Peyer's patch (tissue), 4 donors: Measurements from ENCODE around the gene WDR31. TPM values are rescaled to one million over a fixed set of nuclear protein-coding genes. Genes with fewer than 3 reads are reported as not detected.

Experiments used
- DNase-seq, 3 donors: peaks; one replicate each; pipeline ENCODE4 v3.0.0-alpha.2; 2017 to 2019
- H3K27ac ChIP-seq, 4 donors: fragments of 200-600 bp; sonication (generic); one replicate each; pipeline ENCODE4 v1.5.1; 2016 to 2019
- H3K27me3 ChIP-seq, 2 donors: fragments of 200-600 bp; sonication (generic); one replicate each; pipeline ENCODE4 v1.5.1; 2019
- H3K36me3 ChIP-seq, 3 donors: fragments of 200-600 bp; sonication (generic); one replicate each; pipeline ENCODE4 v1.5.1; 2016 to 2019
- H3K4me1 ChIP-seq, 4 donors: fragments of 200-600 bp; sonication (generic); one replicate each; pipeline ENCODE4 v1.5.1; 2016 to 2019
- H3K4me3 ChIP-seq, 4 donors: fragments of 200-600 bp; sonication (generic); 1 replicate in 3 of 4; 2 replicates in 1 of 4; pipeline ENCODE4 v1.5.1; 2016 to 2019; ENCODE audit warnings: mild to moderate bottlenecking in 1 of 4
- H3K9me3 ChIP-seq, 4 donors: fragments of 200-600 bp; sonication (generic); one replicate each; pipeline ENCODE4 v1.5.1; 2016 to 2019; ENCODE audit warnings: mild to moderate bottlenecking in 1 of 4
- POLR2A ChIP-seq, 2 donors: fragments of 450-650 bp; IDR thresholded peaks; one replicate each; pipeline ENCODE4 v1.5.1; 2017; ENCODE audit warnings: antibody characterized with exemption in 2 of 2, mild to moderate bottlenecking in 2 of 2, moderate library complexity in 2 of 2
- total RNA-seq, 4 donors: library from RNA; depleted of rRNA; stranded (reverse); fragments of >200 nt; gene quantifications; one replicate each; pipeline ENCODE4 v1.1.0, GENCODE V29; 2016
- TF ChIP-seq, protein P1 (sequence below), 6 experiments: fragments of 450-650 bp in 4 of 6; fragments of 200-600 bp in 2 of 6; sonication (generic) in 1 of 6; IDR thresholded peaks; one replicate each; pipeline ENCODE4 v1.5.1; 2017 to 2019; ENCODE audit warnings: antibody characterized with exemption in 6 of 6, mild to moderate bottlenecking in 3 of 6, moderate library complexity in 1 of 6

WDR31 gene
- total RNA-seq, 4 donors from 2014 or later: 1.1 to 3.5 (median 2.5) TPM; not detected in 1

DNA sequence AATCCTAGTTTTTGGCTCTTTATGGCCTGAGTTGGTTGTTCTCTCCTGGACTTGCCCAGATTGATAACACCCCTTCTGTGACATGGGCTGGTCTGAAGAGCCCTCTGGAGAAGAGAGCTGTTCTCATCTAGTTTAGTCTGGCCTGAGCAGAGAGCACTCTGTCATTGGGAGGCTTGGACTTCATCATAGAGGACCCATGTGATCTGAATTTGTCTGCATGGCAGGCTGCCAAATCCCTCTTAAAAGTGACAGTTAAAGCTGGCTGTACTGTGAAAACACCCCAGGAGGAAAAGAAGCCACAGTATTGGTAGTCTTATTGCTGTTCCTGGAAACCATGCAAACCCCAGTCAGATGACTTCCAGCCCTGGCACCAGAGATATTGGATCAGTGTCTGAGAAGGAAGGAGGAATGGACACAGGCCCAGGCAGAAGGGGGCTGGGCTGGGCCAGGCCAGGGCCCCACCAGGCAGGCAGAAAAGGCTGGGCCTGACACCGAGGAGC lies 3.7 kb upstream of the WDR31 start:
- no peak overlapping the region for H3K4me3 ChIP-seq
- peak in 2 of 3 donors; percentile 26 to 76 for DNase-seq
- H3K27ac ChIP-seq: peak overlapping the region in 3 of 4 donors; percentile 4 to 64 (median 27)
- no peak for TF ChIP-seq POLR2A (IDR thresholded peaks at IDR 0.05)
- TF ChIP-seq, protein P1, sequence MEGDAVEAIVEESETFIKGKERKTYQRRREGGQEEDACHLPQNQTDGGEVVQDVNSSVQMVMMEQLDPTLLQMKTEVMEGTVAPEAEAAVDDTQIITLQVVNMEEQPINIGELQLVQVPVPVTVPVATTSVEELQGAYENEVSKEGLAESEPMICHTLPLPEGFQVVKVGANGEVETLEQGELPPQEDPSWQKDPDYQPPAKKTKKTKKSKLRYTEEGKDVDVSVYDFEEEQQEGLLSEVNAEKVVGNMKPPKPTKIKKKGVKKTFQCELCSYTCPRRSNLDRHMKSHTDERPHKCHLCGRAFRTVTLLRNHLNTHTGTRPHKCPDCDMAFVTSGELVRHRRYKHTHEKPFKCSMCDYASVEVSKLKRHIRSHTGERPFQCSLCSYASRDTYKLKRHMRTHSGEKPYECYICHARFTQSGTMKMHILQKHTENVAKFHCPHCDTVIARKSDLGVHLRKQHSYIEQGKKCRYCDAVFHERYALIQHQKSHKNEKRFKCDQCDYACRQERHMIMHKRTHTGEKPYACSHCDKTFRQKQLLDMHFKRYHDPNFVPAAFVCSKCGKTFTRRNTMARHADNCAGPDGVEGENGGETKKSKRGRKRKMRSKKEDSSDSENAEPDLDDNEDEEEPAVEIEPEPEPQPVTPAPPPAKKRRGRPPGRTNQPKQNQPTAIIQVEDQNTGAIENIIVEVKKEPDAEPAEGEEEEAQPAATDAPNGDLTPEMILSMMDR (IDR thresholded peaks at IDR 0.05): no peak
- H3K36me3 ChIP-seq: no peaks in the 10 kb centered on the region
- peaks cover 0 to 14% (median 2%) of the 10 kb centered on the region in 4 donors for H3K4me1 ChIP-seq
- no peaks in the 10 kb centered on the region for H3K9me3 ChIP-seq
- H3K27me3 ChIP-seq: no peaks in the 10 kb centered on the region

DNA sequence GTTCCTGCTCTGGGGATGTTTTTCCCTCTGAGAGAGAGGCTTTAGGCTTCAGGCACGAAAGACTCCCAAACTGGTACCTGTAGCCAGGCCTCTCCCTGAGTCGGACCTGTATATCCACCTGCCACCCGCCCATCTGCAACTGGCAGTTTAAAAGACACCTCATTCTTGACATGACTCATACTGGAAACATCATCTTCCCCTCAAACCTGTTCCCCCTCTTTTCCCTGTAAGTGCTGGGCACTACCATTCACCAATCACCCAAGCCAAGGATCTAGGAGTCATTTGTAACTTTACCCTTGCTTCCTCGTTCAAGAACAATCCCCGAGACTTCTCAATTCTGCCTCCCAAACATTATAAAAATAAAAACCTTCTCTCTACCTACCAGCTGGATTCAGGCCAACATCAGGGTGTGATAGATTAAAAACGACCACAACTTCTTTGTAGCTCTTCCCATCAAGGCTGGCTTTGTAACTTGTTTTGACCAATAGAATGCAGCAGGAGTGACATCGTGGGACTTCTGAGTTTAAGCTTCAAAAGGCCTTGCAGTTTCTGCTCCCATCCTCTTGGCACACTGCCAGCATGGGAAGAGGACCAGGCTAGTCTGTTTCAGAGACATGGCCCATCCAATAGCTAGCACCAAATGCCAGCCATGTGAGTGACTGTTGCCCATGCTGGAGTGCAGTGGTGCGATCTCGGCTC lies 1.8 kb upstream of the WDR31 start:
- H3K27me3 ChIP-seq: no peaks in the 10 kb centered on the region
- no peak overlapping the region for H3K27ac ChIP-seq
- no peak overlapping the region for H3K4me3 ChIP-seq
- H3K36me3 ChIP-seq: no peaks in the 10 kb centered on the region
- TF ChIP-seq, protein P1 (IDR thresholded peaks at IDR 0.05): no peak
- TF ChIP-seq POLR2A (IDR thresholded peaks at IDR 0.05): no peak
- no peak for DNase-seq
- H3K9me3 ChIP-seq: no peaks in the 10 kb centered on the region
- peaks cover 0 to 14% (median 2%) of the 10 kb centered on the region in 4 donors for H3K4me1 ChIP-seq

DNA sequence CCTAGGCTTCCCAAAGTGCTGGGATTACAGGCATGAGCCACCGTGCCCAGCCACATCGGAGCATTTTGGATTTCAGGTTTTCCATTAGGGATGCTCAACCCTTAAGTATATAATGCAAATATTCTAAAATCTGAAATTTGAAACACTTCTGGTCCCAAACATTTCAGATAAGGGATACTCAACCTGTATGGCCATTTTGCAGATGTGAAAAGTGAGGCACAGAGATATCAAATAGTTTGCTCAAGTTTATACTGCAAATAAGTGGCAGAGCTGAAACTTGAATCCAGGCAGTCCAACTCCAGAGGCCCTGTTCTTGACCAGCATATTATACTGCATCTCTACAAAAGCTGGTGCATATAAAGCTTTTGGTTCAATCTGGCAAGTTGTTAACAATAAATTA lies 2.4 kb downstream of the WDR31 start:
- TF ChIP-seq, protein P1 (IDR thresholded peaks at IDR 0.05): no peak
- no peak for TF ChIP-seq POLR2A (IDR thresholded peaks at IDR 0.05)
- Histone ChIP-seq H3K27ac (no peak overlapping the region), H3K9me3 (no peaks in the 10 kb centered on the region), H3K27me3 (no peaks in the 10 kb centered on the region), H3K4me3 (no peak overlapping the region), H3K36me3 (no peaks in the 10 kb centered on the region), H3K4me1 (peaks cover 0 to 8% (median 2%) of the 10 kb centered on the region in 4 donors)
- no peak for DNase-seq

DNA sequence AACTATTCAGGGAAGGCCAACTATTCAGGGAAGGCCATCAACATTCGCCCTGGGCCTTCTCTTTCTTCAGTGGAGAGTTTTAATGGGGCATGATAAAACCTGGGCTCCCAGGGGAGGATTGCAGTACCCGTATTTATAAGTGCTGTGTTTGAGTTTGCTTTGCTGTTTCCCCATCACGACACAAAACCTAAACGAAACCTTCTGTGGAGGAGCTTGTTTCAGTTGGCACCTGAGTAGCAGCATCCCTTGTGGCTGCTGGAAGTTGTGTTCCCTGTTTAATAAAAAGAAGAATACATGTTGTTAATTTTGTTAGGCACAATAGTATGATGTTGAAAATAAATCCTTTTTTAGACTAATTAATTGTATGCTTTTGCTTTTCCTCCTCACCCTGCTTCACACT lies 8.3 kb downstream of the WDR31 start:
- TF ChIP-seq, protein P1 (IDR thresholded peaks at IDR 0.05): no peak
- TF ChIP-seq POLR2A (IDR thresholded peaks at IDR 0.05): no peak
- Histone ChIP-seq H3K4me1 (no peaks in the 10 kb centered on the region), H3K27ac (no peak overlapping the region), H3K36me3 (no peaks in the 10 kb centered on the region), H3K4me3 (no peak overlapping the region), H3K27me3 (no peaks in the 10 kb centered on the region), H3K9me3 (no peaks in the 10 kb centered on the region)
- DNase-seq: no peak

DNA sequence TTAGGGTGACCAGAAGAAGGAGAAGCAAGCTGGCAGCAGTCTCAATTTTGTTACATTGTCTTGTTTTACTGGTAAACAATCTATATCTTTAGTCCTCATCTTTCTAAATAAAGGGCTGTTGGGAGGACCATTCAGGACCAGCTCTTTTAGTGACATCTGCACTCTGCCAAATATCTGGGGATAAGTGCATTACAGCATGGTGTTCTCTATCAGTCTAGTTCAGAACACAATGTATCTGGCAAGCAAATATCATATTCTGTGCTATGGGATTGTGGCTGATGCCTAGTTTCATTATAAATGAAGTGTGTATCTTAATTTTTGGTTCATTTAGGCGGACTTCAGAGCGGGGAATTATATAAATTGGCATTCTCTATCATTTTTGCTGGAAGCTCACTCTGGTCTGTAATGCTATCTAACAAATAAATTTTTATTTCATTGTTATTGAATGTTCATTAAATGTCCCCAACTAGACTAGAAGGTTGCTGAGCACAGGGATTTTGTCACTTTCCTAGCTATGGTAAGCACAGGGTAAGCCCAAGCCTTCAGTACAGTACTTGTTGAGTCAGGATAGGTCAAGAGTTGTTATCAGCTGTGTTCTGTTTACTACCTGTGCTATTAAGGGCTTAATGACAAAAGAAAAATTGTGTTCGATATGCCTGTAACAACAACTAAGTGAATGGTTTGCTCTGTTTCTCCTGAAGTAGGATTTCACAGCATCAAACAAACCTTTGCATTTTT lies 11.9 kb downstream of the WDR31 start:
- TF ChIP-seq, protein P1 (IDR thresholded peaks at IDR 0.05): no peak
- no peak for TF ChIP-seq POLR2A (IDR thresholded peaks at IDR 0.05)
- Histone ChIP-seq H3K36me3 (no peaks in the 10 kb centered on the region), H3K27me3 (no peaks in the 10 kb centered on the region), H3K4me3 (no peak overlapping the region), H3K4me1 (no peaks in the 10 kb centered on the region), H3K27ac (no peak overlapping the region), H3K9me3 (no peaks in the 10 kb centered on the region)
- DNase-seq: no peak
